Peyer's patch (tissue), 4 donors: ENCODE results near the gene SUMF2.

ENCODE experiments used
- POLR2A ChIP-seq, 2 donors: fragments of 450-650 bp; IDR thresholded peaks; one replicate each; pipeline ENCODE4 v1.5.1; 2017; ENCODE audit warnings: antibody characterized with exemption in 2 of 2, mild to moderate bottlenecking in 2 of 2, moderate library complexity in 2 of 2
- TF ChIP-seq, protein P1 (sequence below), 6 experiments: fragments of 450-650 bp in 4 of 6; fragments of 200-600 bp in 2 of 6; sonication (generic) in 1 of 6; IDR thresholded peaks; one replicate each; pipeline ENCODE4 v1.5.1; 2017 to 2019; ENCODE audit warnings: antibody characterized with exemption in 6 of 6, mild to moderate bottlenecking in 3 of 6, moderate library complexity in 1 of 6

DNA sequence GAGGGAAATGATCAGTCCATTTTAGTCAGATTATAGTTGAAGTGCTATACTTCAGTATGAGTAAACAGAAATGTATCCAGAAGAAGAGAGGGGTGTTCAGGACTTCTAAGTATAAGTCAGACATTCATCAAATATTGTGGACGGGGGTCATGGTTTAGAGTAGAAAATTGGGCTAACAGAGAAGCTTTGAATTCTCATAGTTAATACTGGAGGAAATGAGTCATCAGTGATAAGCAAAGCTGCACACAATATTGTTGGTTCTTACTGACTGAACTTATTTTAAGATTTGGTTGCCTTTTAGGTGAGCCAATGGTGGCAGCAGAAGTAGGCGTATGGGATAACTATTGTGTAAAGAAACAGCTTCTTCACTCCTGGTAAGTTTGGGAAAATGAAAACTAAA lies 1.7 kb upstream of the SUMF2 start:
- TF ChIP-seq, protein P1, sequence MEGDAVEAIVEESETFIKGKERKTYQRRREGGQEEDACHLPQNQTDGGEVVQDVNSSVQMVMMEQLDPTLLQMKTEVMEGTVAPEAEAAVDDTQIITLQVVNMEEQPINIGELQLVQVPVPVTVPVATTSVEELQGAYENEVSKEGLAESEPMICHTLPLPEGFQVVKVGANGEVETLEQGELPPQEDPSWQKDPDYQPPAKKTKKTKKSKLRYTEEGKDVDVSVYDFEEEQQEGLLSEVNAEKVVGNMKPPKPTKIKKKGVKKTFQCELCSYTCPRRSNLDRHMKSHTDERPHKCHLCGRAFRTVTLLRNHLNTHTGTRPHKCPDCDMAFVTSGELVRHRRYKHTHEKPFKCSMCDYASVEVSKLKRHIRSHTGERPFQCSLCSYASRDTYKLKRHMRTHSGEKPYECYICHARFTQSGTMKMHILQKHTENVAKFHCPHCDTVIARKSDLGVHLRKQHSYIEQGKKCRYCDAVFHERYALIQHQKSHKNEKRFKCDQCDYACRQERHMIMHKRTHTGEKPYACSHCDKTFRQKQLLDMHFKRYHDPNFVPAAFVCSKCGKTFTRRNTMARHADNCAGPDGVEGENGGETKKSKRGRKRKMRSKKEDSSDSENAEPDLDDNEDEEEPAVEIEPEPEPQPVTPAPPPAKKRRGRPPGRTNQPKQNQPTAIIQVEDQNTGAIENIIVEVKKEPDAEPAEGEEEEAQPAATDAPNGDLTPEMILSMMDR (IDR thresholded peaks at IDR 0.05) = no peak
- TF ChIP-seq POLR2A (IDR thresholded peaks at IDR 0.05) = no peak
